NCI-H345 (cell line): ENCODE results near the gene ERFE.

Experiments used
- DNase-seq: peaks from one replicate; lab custom pipeline; 2025; lab: John Stamatoyannopoulos, UW

Gene ERFE

GRCh38 chr2:238155761-238156694 is 2.7 kb upstream of the ERFE start:
- no peak for DNase-seq

GRCh38 chr2:238157506-238158017 is 1.2 kb upstream of the ERFE start:
- peak; percentile 82 for DNase-seq

GRCh38 chr2:238158018-238158508 is 707 bp upstream of the ERFE start:
- peak; percentile 58 for DNase-seq

DNA sequence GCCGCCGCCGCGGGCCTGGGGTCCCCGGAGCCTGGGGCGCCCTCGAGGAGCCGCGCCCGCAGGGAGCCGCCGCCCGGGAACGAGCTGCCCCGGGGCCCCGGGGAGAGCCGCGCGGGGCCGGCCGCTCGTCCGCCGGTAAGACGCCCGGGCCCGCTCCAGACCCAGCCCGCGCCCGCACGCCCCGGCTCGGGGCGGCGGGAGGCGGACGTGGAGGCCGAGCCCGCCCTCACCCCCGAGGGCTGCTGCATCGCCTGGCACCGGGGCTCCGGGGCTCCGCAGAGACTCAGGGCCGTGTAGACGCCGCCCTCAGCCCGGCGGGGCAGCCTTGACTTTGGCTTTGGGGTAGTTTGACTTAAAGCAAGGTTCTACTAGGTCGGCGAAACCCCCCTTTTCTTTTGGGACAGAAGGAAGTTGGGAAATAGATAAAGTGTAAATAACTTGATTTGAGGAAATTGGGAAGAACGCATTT is 335 bp downstream of the ERFE start:
- DNase-seq, result peak; percentile 31

- DNase-seq, result no peak
Measured at GRCh38 chr2:238159661-238160205, 963 bp downstream of the ERFE start.

DNA sequence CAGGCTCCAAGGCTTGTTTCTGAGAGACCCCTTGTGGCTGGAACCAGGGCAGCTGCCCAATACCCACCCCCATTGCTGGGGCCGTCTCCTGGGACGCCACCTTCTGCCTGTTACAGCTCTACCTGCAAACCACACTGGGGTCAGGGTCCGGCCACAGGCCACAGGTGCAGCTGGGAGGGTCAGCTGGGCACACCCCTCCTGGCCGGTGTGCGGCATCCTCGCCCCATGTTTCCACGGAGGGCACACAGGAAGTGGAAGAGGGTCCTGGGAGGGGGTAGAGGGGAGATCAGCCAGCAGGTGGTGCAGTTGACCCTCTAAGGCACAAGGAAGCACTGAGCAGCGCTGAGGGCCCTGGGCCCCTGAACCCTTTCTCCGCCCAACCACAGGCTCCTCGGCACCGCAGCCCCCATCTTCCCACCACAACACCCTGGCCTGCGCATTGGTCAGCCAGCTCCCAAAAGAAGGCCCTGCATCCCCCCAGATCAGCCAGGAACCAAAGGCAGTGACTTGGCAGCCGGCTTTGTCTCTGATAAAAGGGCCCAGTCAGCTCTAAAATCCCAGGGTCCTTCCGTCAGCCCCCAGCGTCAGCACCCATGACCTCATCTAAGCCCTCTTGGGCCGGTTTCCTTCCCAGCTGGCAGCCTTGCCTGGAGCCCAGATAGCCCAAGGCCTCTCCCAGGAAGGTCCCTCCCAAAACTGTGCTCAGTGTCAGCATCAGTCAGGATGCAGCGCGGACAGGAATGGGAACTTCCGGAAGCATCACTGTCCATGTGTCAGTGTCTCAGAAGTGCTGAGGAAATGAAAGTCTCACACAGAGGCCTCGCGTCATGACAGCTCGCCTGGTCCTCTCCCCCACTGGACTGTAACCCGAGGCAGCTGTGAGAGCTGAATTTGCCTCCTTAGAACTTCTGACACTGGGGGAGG is 1.7 kb downstream of the ERFE start:
- no peak for DNase-seq

DNA sequence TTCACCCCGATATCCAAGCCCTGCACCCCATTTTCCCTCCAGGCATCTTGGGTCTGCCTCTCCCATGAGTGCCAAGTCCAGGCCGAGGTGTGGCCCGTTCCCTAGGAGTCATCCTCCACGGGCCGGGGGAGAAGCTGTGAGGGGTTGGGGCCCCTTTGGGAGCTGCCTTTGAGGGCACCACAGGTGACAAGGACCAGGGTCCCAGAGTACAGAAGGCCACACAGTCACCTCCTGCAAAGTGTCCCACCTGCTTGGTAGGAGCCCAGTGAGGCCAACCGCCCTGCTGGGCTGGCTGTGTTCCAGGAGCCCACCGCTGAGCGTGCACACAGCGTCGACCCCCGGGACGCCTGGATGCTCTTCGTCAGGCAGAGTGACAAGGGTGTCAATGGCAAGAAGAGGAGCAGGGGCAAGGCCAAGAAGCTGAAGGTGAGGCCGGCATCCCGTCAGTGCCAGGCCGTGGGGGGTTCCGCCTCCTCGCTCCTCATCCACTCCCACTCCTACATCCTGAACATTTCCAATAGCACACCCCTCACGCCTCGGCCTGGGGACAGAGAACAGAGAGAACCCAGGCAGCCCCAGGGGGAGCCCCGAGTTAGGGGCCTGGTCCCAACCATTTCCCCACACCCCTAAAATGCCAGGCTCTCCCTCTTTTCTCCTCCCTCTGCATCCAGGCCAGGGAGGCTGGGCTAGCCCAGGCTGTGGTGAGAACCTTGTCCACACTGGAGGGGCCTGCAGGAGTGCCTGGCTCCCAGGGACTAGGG is 2.7 kb downstream of the ERFE start:
- no peak for DNase-seq

DNA sequence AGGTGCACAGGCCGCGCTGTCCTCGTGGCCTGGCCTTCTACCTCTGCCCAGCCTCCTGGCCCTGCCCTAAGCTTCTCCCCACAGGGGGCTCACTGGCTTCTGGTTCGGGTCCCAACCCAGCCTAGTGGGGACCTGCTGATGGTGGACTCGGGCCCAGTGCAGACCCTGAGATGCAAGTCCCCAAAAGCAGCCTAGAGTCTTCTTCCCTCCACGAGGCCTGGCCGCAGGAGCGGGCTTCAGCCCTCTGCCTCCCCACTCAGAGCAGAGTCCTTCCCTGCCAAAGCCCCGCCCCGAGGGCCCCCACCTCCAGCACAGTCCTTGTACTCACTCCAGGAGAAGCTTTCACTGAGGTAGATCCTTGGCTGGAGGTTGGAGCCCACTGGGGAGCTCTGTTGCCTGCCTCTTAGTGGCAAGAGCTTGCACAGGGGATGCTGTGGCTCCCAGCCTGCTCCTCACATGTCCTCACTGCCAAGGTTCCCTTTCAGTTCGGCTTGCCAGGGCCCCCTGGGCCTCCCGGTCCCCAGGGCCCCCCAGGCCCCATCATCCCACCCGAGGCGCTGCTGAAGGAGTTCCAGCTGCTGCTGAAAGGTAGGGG is 3.6 kb downstream of the ERFE start:
- DNase-seq, result no peak

GRCh38 chr2:238162846-238163441 is 4.2 kb downstream of the ERFE start:
- no peak for DNase-seq

- DNase-seq, result no peak
Measured at GRCh38 chr2:238163481-238164198, 4.9 kb downstream of the ERFE start.

- no peak for DNase-seq
Measured at GRCh38 chr2:238164906-238165287, 6.1 kb downstream of the ERFE start.

DNA sequence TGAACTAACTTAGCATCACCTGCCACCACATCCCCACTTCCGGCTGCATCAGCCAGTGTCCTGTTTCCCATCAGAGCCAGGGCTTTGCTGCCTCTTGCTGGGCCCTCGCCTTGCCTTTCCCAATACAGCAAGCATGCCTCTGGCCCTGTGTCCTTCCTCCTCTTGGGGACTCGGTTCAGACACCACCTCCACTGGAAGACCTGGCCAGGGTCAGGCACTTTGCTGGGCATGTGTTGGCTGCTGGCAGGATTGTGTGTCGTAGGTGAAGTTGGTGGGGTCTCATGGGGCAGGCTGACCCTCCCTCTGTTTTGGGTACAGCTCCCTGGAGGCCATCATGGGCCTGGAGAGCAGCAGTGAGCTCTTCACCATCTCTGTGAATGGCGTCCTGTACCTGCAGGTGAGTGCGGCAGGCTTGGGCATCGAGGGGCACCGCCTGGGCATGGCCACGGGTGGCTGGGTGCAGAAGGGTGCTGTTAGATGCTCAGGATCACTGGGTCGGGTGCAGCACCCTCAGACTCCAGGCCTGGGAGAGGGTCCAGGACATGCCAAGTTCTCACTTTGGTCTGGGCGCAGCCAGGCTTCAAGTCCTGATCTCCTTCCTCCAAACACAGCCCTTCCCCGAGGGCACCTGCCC is 6.6 kb downstream of the ERFE start:
- DNase-seq, result no peak

- DNase-seq, result no peak
Measured at GRCh38 chr2:238166391-238167343, 7.9 kb downstream of the ERFE start.

DNA sequence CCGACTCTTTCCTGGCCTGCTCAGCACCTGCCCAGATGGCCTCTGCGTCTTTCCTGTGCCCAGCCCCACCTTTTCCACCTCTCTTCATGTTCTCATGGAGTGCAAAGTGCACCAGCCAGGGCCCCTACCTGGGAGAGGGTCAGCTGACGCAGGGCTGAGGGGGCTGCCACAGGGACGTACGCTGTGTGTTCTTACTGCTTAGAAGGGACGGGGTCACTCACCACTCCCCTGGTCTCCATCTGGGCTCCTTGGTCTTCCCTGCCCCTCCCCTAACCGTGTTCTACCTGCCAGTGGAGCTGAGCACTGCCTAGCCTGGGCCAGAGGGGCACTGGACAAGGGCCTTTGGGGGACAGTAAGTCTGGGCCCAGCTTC is 8.6 kb downstream of the ERFE start:
- no peak for DNase-seq

GRCh38 chr2:238167761-238168160 is 9.0 kb downstream of the ERFE start:
- DNase-seq, result no peak

GRCh38 chr2:238168196-238169047 is 9.7 kb downstream of the ERFE start:
- no peak for DNase-seq

- no peak for DNase-seq
Measured at GRCh38 chr2:238169048-238169707, 10.4 kb downstream of the ERFE start.
